ENCODE data around the gene CASTOR1.

Gene CASTOR1

GRCh38 chr22:30262917-30263741, 26.2 kb downstream of the CASTOR1 start:
- peak; percentile 64 for DNase-seq (ENCODE audit: low spot score)

DNA sequence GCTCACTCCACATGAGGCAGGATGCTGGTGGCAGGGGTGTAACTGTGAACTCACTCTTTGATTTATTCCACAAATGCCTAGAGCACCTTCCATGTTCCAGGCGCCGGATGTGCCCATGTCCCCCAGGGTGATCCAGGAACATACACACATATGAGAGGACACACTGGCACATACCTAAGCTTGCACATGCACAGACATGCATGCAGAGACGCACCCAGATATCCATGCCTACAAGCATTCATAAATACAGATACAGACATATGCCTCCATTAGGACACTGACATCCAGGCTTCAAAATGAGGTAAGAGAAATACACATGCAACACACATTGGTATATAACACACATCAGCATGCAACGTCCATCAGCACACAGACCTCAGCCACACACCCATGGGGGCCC, 27.2 kb downstream of the CASTOR1 start:
- no peak for DNase-seq (ENCODE audit: low spot score)

- DNase-seq (ENCODE audit: low spot score), result no peak
Observed at GRCh38 chr22:30261134-30261533, 28.2 kb downstream of the CASTOR1 start.

DNA sequence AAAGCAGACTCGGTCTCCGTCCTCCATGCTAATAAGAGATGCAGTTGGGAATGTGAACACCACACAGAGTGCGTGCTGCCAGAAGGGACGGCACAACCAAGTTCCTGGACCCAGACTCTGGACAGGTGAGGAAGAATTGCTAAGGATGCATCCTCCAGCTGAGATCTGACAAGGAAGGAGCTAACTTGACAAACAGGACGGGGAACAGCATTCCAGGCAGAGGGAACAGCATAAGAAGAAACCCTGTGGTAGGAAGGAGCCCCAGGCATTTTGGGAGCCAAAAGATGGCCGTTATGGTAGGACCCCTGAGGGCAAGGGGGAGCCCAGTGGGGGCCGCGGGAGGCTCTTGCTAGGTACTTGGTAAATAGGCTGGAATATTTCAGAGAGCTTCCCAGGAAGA, 28.6 kb downstream of the CASTOR1 start:
- DNase-seq (ENCODE audit: low spot score), result no peak

GRCh38 chr22:30260276-30260675, 29.0 kb downstream of the CASTOR1 start:
- no peak for DNase-seq (ENCODE audit: low spot score)

- DNase-seq (ENCODE audit: low spot score), result no peak
Observed at GRCh38 chr22:30254314-30254713, 35.0 kb downstream of the CASTOR1 start.

DNA sequence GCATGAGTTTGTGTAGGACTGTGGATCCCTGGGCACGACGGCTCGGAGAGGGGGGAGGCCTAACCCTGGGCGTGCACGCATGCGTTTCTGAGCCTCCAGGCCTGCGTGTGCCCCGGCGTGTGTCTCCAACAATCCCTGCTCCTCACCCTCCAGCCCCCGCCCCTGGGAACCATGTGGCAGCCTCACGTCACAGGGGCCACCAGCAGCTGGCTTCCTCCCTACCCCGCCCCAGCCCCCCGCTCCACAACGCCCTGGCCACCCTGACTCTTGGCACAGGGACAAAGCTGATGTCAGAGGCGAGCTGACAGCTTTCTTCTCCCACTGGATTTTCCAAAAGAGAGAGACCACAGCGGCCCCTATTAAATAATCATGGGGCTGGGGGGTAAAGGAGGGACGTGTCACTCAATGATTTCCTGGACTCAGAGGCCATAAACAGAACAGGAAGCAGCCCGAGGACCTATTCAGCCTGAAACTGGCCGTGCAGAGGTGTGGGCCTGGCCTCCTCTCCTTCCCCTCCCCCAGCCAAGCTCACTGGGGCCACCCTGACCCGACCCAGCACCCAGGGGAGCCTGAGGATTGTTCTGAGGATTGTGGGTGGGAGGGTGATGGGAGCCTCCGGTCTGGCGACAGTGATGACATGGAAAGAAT, 36.0 kb downstream of the CASTOR1 start:
- peak; percentile 74 for DNase-seq (ENCODE audit: low spot score)

DNA sequence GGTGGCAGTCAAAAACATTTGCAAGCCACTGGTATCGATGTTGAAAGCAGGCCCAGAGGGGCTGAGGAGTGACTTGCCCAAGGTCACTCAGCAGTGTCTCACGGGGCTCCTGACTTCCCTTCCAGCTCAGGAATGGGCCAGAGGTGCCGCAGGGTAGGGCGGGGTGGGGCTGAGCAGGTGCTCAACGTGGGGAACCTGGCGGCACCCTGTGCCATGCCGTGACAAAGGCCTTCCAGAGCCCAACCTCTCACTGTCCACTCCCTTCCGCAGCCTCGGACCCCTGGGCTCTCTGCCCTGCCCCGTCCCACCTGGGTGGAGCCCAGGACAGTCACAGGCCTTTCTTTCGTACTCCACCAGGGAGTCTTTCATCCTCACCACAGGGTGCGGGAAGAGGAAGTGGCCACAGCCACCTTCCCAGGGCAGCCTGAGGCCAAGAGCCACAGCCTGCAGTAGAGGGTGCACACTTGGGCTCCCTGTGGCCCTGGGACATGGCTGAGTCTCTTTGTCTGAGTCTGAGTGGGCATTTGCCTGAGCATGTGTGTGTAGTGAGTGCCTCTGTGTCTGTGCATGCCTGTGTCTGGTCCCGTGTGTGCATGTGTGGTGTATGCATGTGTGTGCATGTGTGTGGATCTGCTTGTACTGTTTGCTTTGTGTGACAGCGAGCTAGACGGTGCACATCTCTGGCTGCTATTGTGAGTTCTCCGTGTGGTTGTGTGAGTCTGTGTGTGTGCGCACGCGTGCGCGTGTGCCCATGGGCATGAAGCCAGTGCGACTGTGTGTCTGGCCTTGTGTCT, 36.7 kb downstream of the CASTOR1 start:
- DNase-seq (ENCODE audit: low spot score), result no peak

DNA sequence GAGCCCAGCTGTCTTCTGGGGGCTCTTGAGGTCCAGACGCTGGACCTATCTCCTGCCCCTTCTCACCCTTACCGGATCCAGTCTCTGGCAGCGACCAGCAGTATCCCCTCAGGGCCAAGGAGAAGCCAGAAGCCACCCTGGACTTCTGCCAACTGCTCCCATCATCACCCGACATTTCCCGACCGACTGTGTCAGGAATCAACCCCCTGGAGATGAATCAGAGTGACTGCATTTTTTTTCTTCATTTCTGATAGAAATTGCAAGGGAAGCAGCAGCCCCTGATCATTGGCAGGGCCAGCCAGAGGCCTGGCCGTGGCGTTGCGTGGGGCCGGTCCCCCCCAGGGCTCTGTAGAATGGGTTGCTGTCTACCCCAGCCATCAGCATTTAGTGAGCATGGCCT, 37.6 kb downstream of the CASTOR1 start:
- no peak for DNase-seq (ENCODE audit: low spot score)

DNA sequence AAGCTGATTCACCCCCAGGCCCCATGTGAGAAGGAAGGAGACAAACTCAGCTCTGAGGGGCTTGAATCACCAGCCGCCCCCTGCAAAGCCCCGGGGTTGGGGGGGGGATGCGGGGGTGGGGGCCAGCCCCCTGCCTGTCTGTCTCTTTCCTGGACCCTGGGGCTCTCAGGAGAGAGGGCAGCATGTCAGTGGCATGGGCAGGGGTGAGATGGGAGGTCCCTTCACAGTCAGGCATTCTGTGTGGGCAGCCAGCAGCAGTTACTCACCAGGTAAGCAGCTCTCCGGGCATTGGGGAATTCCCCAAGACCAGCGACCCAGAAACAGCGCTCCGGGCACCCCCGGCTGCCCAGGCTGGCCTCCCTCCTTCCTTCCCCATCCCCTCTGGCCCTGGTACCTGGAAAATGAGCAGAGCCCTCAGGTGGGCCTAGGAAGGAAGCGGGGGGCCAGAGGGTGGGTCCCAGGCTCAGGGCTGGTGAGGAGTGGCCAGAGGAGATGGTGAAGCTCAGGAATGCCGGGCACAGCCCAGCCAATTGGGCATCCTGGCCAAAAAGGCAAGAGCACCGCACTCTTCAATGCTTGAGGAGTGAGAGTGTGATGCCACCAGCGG, 38.5 kb downstream of the CASTOR1 start:
- no peak for DNase-seq (ENCODE audit: low spot score)

DNA sequence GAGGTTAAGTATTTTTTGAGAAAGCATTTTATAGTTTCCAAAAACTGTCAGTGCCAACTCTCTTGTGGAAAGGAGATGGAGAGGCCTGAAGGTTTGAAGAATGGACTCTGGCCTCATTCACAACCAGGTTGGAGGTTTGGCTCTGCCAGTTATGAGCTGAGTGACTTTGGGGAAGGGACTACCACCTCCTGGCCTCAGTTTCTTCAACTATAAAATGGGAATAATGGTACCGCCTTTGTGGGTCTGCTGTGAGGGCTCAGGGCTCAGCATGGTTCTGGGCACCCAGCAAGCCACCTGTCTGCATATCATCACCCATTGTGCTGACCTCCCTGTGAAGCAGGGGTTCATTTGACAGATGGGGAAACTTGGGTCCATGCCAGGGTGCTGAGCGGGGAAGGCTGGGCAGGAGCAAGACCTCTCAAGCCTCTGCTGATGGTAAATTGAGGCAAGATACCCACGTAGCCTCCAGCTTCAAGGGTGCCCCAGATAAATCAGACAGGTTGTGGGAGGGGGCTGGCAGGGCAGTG, 39.2 kb downstream of the CASTOR1 start:
- DNase-seq (ENCODE audit: low spot score), result no peak

DNA sequence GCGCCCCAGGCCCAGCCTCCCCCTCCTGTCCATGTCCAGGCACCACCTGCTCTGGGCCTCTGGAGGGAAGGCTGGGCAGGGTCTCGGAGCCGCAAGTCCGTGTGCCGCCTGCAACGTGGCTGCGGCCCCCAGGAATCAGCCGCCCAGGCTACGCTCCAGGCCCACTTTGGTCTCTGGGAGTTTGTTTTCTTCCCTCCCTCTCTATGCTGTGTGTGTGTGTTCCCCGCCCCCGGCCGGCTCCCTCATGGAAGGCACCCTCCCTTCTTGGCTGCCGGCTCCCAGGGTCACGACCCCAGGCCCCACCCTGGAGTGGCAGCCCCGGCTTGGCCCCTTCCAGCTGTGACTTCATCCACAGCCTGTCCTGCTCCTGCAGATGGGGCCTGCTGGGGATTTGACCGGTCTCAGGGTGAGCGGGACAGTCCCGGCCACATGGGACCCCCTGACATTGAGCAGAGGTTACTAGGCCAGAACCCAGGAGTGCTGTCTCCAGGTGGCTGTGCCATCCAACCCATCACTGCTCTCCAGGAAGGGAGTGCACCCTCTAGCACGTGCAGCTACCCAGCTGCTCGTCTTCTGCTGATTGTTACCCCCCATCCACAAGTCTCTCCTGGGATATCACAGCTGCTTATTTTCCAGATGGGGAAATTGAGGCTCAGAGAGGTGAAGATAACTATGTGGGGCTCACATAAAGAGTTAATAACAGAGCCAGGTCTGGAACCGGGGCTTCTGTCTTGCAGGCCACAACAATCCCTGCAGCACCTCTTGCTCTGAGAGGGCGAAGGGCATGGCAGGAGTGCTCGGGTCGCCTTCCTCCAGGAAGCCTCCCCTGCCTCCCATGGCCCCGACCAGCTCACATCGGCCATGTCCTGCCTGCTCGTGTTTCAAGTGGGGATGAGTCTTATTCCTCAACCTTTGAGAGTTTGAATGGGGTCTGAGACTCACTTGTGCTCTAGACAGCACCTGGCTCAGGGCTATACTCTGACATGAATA, 40.0 kb downstream of the CASTOR1 start:
- no peak for DNase-seq (ENCODE audit: low spot score)

- DNase-seq (ENCODE audit: low spot score), result no peak
Observed at GRCh38 chr22:30248484-30248883, 40.8 kb downstream of the CASTOR1 start.

DNA sequence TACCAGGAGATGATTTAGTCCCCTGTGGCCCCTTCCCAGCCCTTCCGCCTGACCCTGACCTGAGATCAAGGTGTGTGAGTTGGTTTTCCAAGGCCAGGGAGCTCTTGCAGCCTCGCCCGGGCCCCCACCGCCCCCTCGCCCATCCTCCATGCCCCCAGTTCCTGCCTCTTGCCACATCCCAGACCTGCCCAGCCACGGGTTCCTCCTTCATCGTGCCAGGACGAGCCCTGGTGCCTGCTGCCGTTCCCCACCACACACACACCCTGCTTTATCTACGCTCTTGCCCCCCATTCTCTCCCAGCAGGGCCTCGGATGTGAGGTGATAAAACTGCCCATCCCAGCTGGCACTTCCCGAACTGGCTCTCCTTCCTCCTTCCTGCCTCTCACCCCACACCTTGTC, 41.3 kb downstream of the CASTOR1 start:
- no peak for DNase-seq (ENCODE audit: low spot score)

DNA sequence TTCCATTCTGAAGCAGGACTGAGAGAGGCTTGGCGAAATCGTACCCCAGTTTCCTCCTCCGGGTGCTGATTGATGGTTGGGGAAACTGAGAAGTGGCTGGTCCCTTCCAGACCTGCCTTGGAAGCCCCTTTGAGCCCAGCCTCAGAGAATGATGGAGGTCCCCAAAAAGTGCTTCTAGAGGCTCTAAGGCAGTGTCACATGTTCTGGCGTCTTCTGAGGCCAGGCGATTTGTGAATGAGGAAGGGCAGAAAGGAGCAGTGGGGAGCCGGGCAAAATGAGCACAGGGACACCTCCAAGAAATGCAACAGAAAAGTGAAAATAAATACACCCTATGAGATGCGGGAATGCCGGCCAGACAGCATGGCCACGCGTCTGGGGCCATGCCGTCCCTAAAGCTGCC, 41.7 kb downstream of the CASTOR1 start:
- no peak for DNase-seq (ENCODE audit: low spot score)

- DNase-seq (ENCODE audit: low spot score), result no peak
Observed at GRCh38 chr22:30246814-30247376, 42.4 kb downstream of the CASTOR1 start.

DNA sequence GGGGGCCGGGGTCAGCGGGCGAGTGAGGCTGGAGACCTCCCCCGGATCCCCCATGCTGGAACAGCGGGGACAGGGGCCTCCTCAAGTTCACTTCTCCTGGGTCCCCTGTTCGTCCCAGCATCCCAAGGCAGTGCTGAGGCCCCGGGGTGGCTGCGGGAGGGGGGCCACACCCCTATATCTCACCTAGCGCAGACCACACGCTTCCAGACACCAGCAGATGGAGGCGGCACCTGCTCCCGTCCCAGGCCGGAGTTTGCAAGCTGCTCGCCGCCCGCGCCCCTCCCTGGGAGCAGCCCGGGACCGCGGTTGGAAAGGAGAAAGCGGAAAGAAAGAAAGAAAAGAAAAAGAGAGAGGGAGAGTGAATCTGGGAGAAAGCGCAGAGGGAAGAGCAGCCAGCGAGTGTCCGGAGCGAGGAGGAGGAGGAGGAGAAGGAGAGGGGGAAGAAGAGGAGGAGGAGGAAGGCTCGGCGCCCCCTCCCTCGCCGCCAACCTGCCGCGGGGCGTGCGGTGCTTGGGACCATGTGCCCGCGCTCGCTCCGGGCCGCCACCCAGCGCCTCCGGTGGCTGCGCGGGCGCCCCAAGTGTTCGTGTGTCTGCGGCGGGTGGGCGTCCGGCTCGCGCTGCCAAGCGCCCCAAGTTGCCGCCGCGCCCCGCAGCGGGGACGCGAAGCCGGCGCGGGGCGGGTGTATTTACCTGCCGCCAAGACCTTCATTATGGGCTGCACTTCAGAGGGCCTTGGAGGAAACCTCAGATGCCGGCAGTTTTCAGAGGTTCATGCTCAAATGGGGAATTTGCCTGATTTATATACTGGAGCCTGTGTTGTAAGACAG, 43.1 kb downstream of the CASTOR1 start, which contains the start of gene LIF:
LIF (minus strand) TSS at position 775 of the 829 bp plus-strand sequence; CDS start at position 711, 64 bp downstream.
- no peak for DNase-seq (ENCODE audit: low spot score)

GRCh38 chr22:30245181-30245984, 43.9 kb downstream of the CASTOR1 start:
- DNase-seq (ENCODE audit: low spot score), result no peak

DNA sequence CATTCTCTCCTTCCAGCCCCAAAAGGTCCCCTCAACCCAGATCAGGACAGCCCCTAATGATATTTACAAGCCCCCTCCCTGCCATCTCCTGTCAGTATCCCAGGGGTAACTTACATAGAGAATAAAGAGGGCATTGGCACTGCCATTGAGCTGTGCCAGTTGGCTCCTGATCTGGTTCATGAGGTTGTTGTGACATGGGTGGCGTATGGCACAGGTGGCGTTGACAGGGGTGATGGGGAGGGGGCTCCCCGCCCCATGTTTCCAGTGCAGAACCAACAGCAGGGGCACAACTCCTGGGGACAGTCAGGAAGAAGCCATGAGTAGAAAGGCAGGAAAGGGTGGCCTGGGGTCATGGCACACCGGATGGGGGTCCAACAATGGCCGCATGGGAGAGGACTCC, 44.7 kb downstream of the CASTOR1 start:
- no peak for DNase-seq (ENCODE audit: low spot score)
